Testis (tissue), 3 donors: Measurements from ENCODE around the gene ZNF425. TPM values are rescaled to one million over a fixed set of nuclear protein-coding genes. Genes with fewer than 3 reads are reported as not detected.
"Not testable (repeated sequence)": the region's sequence is repeated elsewhere in the genome, so short reads cannot be mapped to it uniquely, and the experiment has no call there.

Experiments
- DNase-seq: peaks from one replicate; pipeline ENCODE4 v3.0.0-alpha.2; 2019
- H3K27ac ChIP-seq, 2 donors: fragments of 200-600 bp; sonication (generic); one replicate each; pipeline ENCODE4 v1.5.1; 2019
- H3K27me3 ChIP-seq: fragments of 200-600 bp; sonication (generic); one replicate; pipeline ENCODE4 v1.5.1; 2019
- H3K36me3 ChIP-seq: fragments of 200-600 bp; sonication (generic); one replicate; pipeline ENCODE4 v1.5.1; 2017; ENCODE audit warnings: low read depth; ENCODE audit errors: missing control alignments
- H3K4me1 ChIP-seq: fragments of 200-600 bp; sonication (generic); one replicate; pipeline ENCODE4 v1.5.1; 2019
- H3K4me3 ChIP-seq, 2 donors: fragments of 200-600 bp; sonication (generic); one replicate each; pipeline ENCODE4 v1.5.1; 2017 to 2019
- H3K9me3 ChIP-seq: fragments of 200-600 bp; sonication (generic); one replicate; pipeline ENCODE4 v1.5.1; 2017
- POLR2A ChIP-seq: fragments of 450-650 bp; IDR thresholded peaks from one replicate; pipeline ENCODE4 v1.6.1; 2017; ENCODE audit warnings: antibody characterized with exemption, mild to moderate bottlenecking, moderate library complexity
- WGBS, 2 donors: methylation state at CpG; one replicate each; pipeline ENCODE4 v1.1.5; 2018; 5-methylcytosine and 5-hydroxymethylcytosine counted together
- intact Hi-C: fragments of 100-400 bp; cut with DNase I; formaldehyde crosslinking; loops from one replicate; pipeline ENCODE4 v1.15.1; 2023; ENCODE audit warnings: low total_unique reads
- polyA plus RNA-seq: library from polyadenylated mRNA; stranded (reverse); fragments of 350-450 nt; fragmentation: Illumina TruSeq; extraction: RNeasy Lipid Tissue Mini Kit (QIAGEN cat#74804); gene quantifications from one replicate; pipeline ENCODE4 v1.2.3, GENCODE V29; 2014; ENCODE audit warnings: low read depth, low replicate concordance; ENCODE audit not compliant: insufficient read depth
- total RNA-seq, 2 donors: library from RNA; depleted of rRNA; stranded (reverse); fragments of >200 nt; gene quantifications; one replicate each; pipeline ENCODE4 v1.2.3, GENCODE V29; 2016
- TF ChIP-seq, protein P1 (sequence below), 3 experiments: fragments of 450-650 bp in 2 of 3; fragments of 200-600 bp in 1 of 3; sonication (generic) in 1 of 3; IDR thresholded peaks; one replicate each; pipeline ENCODE4 v1.5.1; 2016 to 2019; ENCODE audit warnings: antibody characterized with exemption in 3 of 3, mild to moderate bottlenecking in 2 of 3, moderate library complexity in 1 of 3

ZNF425 gene
- total and polyA plus RNA-seq, 3 donors from 2014 or later, result 3.0 to 4.3 (median 3.4) TPM

DNA sequence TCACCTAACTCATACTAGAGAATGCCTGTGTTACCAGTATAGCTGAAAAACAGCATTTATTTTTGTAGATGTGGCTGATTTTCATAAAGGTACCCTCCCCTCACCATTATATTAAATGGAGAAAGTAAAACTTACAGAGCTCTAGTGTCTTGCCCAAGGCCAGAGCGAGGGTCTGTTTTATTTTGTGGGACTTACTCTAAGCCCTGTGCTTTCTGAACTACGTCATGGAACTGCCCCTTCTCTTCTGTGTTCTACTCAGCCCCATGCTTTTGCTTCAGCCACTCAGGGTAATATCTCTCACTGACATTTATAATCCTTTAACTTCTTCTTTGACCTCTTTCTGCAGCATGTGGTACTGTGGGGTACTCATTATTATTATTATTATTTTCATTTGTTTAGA, 25.3 kb downstream of the ZNF425 start:
- DNase-seq, result no peak
- Histone ChIP-seq H3K4me1 (no peaks in the 10 kb centered on the region), H3K36me3 (no peaks in the 10 kb centered on the region), H3K27me3 (no peaks in the 10 kb centered on the region), H3K27ac (no peak overlapping the region), H3K9me3 (no peaks in the 10 kb centered on the region), H3K4me3 (no peak overlapping the region)
- TF ChIP-seq, protein P1, sequence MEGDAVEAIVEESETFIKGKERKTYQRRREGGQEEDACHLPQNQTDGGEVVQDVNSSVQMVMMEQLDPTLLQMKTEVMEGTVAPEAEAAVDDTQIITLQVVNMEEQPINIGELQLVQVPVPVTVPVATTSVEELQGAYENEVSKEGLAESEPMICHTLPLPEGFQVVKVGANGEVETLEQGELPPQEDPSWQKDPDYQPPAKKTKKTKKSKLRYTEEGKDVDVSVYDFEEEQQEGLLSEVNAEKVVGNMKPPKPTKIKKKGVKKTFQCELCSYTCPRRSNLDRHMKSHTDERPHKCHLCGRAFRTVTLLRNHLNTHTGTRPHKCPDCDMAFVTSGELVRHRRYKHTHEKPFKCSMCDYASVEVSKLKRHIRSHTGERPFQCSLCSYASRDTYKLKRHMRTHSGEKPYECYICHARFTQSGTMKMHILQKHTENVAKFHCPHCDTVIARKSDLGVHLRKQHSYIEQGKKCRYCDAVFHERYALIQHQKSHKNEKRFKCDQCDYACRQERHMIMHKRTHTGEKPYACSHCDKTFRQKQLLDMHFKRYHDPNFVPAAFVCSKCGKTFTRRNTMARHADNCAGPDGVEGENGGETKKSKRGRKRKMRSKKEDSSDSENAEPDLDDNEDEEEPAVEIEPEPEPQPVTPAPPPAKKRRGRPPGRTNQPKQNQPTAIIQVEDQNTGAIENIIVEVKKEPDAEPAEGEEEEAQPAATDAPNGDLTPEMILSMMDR (IDR thresholded peaks at IDR 0.05), result no peak
- no peak for TF ChIP-seq POLR2A
- intact Hi-C loops, result no loop called here
- WGBS, 2 donors, result 93 to 98% methylated on average over 2 of the region's 2 CpGs

DNA sequence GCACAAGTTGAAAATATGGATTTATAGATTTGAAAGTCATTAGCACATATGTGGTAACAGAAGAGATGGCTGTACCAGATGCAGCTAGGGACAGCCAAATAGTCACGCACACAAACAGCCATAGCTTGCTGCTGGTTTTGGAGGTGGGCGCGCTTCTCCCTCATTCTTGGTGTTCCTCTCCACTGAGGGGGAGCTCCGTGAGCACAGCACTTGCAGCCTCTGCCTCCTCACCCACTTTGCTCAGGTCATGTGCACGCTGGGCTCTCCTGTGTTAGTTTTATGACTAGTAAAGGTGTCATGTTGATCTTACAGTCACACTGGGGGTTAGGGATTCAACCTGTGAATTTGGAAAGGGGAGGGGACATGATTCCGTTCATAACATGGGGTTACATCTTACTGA, 27.1 kb downstream of the ZNF425 start:
- intact Hi-C loops, result no loop called here

DNA sequence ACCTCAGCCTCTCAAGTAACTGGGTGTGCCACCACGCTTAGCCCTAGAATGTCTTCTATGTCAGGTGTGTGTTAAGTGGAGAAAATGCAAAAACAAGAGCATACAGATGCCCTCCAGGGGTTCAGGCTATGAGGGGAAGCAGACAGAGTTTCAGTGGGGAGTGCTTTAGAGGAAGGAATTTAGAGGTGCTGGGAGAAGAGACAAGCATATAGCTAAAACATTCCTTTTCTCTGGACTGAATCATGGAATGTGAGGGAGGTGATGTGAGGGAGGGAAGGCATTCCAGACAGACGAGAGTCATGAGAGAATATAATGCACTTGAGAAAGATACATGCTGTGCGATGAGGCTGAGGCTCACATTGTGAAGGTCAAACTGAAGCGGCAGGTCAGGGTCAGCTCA, 29.0 kb downstream of the ZNF425 start:
- Histone ChIP-seq H3K4me1 (no peaks in the 10 kb centered on the region), H3K36me3 (no peaks in the 10 kb centered on the region), H3K27me3 (no peaks in the 10 kb centered on the region), H3K4me3 (no peak overlapping the region), H3K9me3 (no peaks in the 10 kb centered on the region), H3K27ac (no peak overlapping the region)
- intact Hi-C loops, result no loop called here
- TF ChIP-seq, protein P1 (IDR thresholded peaks at IDR 0.05), result no peak
- no peak for TF ChIP-seq POLR2A
- WGBS, 2 donors, result 60 to 66% methylated on average over 4 of the region's 4 CpGs
- no peak for DNase-seq

More for the DNA sequence above, 27.1 kb downstream of the ZNF425 start:
- no peak for DNase-seq
- 87 to 95% methylated on average over 6 of the region's 6 CpGs for WGBS, 2 donors
- H3K9me3 ChIP-seq, result no peaks in the 10 kb centered on the region
- H3K36me3 ChIP-seq, result no peaks in the 10 kb centered on the region
- no peak overlapping the region for H3K27ac ChIP-seq
- no peak overlapping the region for H3K4me3 ChIP-seq
- H3K4me1 ChIP-seq, result no peaks in the 10 kb centered on the region
- no peaks in the 10 kb centered on the region for H3K27me3 ChIP-seq
- no peak for TF ChIP-seq POLR2A
- TF ChIP-seq, protein P1 (IDR thresholded peaks at IDR 0.05), result no peak

DNA sequence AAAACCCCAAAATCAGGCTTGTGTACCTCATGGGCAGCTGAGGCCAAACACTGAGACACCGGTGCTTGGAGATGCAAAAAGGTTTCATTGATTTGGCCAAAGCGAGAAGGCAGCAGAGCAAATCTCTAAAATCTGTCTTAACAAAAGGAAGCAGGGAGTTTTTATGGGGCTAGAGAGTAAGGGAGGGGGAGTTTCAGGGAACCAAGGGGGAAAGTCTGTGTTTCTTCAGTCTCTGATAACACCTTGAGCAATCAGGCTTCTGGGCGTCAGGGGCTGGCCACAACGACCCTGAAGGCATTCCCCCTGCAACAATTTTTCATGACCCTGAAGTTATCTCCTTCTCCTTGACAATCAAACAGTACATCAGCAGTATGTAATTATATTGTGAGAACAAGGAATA, 32.9 kb downstream of the ZNF425 start:
- Histone ChIP-seq H3K4me3 (no peak overlapping the region), H3K36me3 (no peaks in the 10 kb centered on the region), H3K27me3 (no peaks in the 10 kb centered on the region), H3K9me3 (no peaks in the 10 kb centered on the region), H3K27ac (no peak overlapping the region), H3K4me1 (peaks cover 4% of the 10 kb centered on the region)
- 33 to 44% methylated on average over 4 of the region's 4 CpGs for WGBS, 2 donors
- intact Hi-C loops, result no loop called here
- TF ChIP-seq POLR2A, result no peak
- TF ChIP-seq, protein P1 (IDR thresholded peaks at IDR 0.05), result no peak
- DNase-seq, result no peak

DNA sequence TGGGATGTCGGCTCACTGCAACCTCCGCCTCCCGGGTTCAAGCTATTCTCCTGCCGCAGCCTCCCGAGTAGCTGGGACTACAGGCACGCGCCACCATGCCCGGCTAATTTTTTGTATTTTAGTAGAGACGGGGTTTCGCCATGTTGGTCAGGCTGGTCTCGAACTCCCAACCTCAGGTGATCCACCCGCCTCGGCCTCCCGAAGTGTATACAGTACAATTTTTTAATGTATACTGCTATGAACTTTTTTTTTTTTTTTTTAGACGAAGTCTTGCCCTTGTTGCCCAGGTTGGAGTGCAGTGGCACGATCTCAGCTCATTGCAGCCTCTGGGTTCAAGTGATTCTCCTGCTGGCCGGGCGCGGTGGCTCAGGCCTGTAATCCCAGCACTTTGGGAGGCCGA, 33.9 kb downstream of the ZNF425 start:
- H3K27ac ChIP-seq, H3K4me3 ChIP-seq, H3K27me3 ChIP-seq, H3K4me1 ChIP-seq, H3K36me3 ChIP-seq, H3K9me3 ChIP-seq, DNase-seq, intact Hi-C loops: not testable (repeated sequence)
- 52 to 85% methylated on average over 20 of the region's 20 CpGs for WGBS, 2 donors
